Limb (tissue), 2 donors: ENCODE results near the gene XIRP2.
A peak's percentile ranks its signal among the peaks of the same experiment; 100 is the strongest.
"Not testable (repeated sequence)": the region's sequence is repeated elsewhere in the genome, so short reads cannot be mapped to it uniquely, and the experiment has no call there.

Source experiments
- DNase-seq, 2 donors: peaks; one replicate each; pipeline ENCODE4 v3.0.0-alpha.2; 2016; ENCODE audit errors: extremely low spot score in 2 of 2

Gene XIRP2

DNA sequence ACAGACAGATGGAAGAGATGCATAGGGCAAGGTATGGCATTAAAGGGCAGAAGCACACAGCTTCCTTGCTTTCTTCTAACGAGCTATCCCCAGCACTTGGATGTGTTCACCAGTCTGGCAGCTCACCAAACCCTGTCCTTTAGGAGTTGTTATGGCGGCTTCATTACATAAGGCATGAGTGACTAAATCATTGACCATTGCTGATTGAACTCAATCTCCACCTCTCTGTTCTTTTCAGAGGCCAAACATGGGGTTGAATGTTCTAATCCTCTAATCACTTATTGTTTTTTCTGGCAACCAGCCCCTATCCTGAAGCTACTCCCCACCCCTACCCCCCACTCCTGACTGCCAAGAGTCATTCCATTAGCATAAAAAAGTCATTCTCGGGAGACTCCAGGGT, 301.8 kb downstream of the XIRP2 start:
- DNase-seq = no peak

DNA sequence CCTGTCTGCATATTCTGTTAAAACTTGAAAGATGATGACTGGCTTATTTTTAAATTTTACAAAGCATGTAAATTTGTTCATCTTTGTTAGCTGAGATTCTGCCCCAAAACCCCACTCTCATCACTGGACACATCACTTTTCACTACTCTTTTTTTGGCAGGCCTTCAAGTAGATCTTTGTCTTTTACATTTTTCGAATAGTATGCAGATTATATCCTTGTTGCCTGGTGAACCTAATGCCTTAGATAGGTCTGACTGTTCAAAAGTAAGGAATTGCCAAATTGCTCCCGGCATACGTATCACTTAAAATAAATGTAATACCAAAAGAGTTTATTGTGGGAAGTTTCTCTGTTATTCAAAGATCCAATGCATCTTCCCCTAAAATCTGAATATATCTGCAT, 303.3 kb downstream of the XIRP2 start:
- DNase-seq = no peak

DNA sequence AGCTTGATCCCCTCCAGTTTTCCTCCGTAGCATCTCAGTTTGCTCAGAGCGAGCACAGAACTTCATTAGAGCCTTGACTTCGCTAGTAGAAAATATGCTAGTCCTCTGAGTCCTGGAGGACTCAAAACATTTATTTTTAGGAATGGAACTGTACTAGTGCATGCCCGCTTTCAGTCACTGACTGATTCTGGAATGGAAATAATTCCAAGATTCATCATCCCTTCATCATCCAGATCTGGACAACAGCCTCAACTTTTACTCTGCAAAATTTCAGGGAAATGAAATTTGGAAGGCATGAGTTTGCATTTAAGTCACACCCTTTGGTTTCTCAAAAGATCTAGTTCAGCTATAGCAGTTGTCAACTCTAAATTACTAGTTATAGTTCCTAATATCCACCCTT, 304.6 kb downstream of the XIRP2 start:
- DNase-seq = no peak

DNA sequence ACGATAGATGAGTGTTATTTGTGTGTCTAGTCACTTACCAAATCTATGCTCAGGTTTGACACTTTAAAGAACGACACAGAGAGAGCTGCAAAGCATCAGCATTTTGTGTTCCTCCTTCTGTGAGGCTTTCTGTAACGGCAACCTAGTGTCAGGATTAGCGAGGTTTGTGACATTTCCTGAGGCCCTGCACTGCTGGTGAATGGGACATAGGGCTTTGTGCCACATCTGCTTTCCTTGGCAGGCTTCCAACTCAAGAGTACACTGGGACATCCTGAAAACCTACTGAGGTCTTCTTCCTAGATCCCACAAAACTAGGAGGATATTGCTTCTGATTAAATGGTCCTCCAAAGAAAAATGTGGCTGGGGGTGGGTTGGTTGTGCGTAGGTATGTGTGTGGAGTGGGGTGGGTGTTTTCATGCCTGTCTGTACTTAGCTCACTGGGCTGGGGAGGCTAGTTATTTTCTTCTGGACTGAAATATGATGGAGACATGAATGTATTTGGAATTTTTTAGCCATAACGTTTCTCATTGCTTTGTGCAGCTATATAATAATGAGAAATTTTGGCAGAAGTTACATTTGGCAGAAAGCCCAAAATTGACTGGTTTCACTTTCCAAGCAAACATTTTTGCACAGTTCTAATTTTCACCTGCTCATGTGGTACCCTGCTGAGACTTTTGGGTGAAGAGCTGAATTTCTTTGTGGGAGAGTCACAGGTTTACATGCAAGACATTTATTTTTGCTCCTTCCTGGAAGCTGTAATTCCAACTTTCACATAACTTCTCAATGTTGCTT, 308.4 kb downstream of the XIRP2 start:
- peak; percentile 30 to 45 for DNase-seq

DNA sequence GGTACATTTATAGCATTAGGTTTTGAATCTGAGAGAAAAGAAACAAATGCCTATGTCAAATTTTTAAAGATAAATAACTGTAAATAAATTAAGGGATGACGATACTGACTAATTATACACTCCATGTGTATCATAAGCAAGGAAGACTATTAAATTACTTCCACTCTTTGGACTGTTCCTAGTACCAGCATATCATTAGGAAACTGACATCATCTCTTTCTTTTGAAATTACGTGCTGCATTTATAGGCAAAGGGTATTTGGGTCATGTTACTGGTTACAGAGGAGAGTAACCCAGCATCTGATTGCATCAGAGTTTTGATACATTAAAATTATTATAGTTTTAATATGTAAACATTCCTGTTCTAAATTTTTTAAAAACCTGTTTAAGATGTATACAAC, 309.7 kb downstream of the XIRP2 start:
- DNase-seq = no peak

DNA sequence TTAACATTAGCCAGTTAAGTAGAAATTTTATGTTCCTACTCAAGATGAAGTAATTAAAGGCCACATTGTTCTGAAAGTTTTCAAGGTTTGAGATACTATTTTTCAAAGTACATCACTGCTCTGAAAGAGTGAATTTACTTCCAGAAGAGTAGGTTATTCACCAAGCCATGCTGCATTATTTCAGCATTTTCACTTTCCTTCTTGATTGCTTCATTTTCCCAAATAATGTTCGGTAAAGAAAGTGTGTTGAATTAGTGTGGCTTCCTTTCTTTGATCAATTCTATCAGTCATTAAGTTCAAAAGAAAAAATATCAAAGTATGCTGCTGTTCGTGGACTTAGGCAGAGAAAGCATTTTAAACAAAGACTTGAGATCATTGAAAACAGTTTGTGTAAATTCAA, 310.3 kb downstream of the XIRP2 start:
- DNase-seq = no peak

DNA sequence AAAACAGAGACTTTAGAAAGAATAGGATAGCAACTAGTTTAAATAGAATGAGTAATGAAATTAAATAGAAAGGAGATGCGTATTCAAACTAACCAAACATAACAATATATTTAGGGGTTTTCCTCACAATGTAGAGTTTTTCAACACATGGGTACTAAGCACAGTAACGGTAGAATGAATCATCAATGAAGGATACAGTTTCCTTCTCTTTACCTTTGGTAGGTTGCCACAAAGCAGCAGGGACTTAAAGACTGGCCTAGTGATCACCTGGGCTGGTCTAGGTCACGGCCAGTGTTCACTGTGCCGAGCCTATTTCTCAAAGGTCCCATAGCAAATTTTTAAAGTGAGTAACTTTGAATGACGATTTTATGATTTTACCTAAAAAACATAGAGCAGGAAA, 311.7 kb downstream of the XIRP2 start:
- DNase-seq = no peak

DNA sequence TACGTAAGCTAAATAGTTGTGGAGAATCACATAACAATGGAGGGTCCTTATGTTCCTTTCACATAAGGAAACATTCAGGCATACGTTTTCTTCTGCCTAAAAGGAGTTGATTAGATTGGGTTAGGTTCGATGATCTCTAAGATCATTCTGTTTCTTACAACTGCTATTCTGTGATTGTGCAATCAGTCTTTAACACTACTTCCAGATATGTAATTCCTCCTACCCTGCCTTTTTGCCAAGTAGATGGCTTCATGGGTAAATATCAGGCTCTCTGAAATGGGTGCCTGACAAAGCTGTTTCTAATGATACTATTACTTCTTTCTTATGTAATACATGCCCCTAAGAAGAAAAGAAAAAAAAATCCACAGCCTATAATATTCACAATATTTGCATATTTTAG, 321.5 kb downstream of the XIRP2 start:
- no peak for DNase-seq

DNA sequence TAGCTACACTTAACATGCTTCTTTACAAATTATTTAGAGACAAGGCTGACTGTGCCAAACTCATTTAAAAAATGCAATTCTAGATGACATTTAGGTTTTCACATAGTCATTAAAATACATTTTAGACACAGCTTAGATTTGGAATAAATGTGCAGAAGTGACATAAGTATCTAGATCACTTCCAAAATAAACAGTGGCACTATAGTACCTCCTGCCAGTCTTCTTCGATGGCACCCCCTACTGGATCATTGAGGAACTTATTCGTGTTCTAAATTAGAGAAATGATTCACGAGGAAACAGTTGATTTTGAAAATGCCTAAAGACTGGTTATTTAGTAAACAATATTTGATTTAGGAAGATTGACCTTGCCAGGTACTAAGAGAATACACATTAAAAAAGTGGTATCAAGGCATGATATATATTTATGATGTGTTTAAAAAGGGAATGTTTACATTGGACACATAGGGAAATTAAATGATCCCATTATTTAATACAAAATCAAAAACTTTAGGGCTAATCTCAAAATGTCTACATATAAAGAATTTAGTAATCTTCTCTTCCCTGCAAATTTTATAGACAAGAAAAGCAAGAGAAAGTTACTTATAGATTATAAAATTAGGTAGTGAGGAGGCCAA, 323.9 kb downstream of the XIRP2 start:
- peak in 1 of 2 donors; percentile 66 for DNase-seq

DNA sequence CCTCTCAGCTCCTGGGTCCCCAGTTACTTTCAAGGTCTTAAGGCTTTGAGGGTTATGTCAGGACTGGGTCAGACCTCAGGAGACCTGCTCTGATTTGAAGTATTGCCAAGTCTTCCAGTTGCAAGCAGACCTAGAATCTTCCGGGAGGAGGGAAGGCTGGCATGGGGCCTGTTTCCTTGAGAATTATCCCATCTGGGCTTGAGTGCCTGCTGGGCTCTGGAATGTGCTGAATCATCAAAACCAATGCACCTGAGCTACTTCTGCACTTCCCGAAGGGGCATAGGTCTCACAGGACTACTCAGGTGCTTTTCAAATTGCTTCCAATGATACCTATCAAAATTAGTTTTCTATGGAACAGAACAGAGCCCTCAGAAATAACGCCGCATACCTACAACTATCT, 327.3 kb downstream of the XIRP2 start:
- no peak for DNase-seq

DNA sequence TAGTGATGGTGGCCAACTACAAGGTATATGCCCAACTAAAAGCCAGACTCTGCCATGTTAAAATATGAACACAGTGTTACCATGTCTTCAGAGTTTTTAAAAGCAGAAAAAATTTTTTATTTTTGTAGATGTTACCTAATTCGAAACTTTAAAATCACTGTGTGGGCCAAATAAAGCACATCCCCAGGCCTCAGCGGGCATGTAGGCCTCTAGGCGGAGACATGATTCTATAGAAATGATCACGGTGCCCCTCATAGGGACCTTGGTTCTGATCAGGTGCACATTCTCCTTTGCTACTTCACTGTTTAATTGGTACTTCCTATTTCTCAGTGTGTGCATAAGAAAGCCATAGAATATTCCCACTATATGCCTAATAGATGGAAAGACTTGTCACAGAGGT, 349.2 kb downstream of the XIRP2 start:
- no peak for DNase-seq

DNA sequence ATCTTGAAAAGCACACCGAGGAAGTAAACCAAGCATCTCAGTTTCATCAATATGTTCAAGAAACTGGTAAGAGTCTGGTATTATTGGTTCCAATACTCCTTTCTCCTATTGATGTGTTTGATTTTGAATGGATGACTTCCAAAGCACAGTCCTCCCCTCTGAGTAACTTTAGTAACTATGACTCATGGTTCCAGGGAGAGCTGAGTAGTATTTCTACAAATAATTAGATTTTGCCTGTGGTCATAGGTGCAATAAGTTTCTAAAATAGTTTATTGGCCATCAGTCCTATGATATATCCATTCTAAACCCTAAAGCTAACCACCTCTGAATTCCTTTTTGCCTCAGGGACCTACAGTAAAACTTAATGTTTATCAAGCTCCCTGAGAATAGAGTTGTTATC, 352.4 kb downstream of the XIRP2 start:
- DNase-seq = no peak

DNA sequence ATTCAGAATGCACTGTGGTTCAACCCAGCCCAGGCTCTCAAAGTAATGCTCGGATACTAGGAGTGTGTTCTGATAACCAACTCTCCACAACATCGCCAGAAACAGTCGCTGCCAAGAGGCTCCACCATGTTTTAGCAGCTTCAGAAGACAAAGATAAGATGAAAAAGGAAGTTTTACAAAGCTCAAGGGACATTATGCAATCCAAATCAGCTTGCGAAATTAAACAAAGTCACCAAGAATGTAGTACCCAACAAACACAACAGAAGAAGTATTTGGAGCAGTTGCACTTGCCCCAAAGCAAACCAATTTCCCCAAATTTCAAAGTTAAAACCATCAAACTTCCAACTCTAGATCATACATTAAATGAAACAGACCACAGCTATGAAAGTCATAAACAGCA, 360.9 kb downstream of the XIRP2 start:
- DNase-seq = no peak

DNA sequence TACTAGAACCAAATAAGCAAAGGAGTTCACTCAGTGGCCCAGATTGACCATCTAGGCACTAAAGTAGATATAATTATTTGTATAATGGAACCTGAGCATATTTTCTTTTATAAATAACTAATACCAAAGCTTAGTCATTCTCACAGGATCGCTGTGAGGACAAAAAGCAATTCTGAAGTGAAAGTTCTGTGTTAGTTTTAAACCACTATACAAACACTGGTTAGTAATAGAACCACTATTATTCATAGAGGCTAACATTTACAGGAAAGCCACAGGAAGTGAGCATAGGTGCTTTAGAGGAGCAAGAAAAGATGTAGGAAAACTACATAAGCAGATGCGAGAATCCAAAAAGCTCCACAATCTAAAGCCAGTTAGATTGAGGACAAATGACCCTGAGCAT, 364.7 kb downstream of the XIRP2 start:
- DNase-seq = no peak

DNA sequence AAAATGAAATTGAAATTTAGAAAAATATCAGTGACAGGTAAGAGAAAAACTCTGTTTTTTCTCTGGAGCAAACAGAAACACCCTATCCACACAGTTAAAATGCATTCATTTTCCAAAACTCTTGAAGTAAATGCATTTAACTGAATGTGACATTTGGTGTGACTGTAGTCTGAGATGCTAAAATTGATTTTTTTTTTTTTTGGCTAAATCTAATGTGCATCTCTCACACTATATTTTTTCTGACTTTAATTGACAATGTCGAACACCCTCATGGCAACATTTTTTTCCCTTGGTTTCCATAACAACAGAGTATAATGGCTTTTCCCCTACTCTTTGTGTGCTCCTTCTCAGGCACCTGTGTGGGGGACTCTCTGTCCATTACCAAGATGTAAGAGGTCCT, 366.4 kb downstream of the XIRP2 start:
- DNase-seq = no peak

DNA sequence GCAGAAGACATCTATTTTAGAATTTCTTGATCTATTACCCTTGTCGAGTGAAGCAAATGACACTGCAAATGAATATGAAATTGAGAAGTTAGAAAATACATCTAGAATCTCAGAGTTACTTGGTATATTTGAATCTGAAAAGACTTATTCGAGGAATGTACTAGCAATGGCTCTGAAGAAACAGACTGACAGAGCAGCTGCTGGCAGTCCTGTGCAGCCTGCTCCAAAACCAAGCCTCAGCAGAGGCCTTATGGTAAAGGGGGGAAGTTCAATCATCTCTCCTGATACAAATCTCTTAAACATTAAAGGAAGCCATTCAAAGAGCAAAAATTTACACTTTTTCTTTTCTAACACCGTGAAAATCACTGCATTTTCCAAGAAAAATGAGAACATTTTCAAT, 370.4 kb downstream of the XIRP2 start:
- DNase-seq = no peak

DNA sequence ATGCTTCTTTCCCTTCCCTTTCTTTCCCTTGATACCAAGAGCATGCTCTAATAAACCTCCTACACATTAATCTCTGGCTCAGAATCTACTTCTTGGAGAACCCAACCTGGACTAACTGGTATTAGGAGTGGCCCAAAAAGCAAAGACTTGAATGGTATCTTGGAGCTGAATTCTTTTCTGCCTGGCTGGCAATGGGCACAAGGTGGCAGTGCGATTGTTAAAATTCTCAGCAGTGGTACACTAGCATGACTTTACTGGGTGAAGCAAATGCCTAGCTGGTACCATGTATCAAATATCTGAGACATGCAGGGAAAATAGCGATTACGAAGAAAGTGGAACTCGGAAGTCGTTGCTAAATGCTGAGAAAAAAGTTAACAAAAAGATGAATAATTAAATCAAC, 376.1 kb downstream of the XIRP2 start:
- DNase-seq = no peak

DNA sequence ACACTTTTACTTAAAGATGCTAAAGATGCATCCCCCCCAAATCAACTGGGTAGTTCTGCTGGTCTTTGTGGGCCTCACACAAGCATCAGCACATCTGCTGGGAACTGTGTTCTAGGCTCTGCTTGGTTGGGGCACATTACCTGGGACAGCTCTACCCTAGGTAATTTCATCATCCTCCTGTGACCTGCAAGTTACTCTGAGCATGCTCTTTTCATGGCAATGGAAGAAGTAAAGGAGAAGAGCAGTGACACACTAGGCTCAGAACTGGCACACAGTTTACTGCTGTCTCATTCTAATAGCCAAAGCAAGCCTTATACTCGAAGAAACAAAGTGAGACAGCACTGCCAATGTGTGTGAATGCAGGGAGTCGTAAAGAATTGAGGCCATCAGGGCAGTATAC, 376.7 kb downstream of the XIRP2 start:
- DNase-seq = no peak

DNA sequence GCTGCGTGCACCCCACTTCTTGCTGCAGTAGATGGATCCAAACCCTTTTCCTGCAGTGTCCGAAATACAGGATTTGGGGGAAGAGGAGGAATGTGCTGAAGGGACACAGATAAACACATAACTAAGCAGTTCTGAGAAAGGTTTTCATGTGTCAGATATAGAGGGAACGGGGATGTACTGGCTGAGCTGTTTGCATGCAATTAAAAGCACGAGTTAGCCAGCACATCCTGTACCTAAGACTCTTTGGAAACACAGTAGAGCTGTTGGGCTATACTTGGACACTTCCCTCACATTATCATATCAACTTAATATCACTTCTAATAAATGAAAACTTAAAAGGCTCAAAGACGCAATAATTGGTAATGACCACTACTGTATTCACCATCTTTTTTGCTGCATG, 377.4 kb downstream of the XIRP2 start:
- no peak for DNase-seq

DNA sequence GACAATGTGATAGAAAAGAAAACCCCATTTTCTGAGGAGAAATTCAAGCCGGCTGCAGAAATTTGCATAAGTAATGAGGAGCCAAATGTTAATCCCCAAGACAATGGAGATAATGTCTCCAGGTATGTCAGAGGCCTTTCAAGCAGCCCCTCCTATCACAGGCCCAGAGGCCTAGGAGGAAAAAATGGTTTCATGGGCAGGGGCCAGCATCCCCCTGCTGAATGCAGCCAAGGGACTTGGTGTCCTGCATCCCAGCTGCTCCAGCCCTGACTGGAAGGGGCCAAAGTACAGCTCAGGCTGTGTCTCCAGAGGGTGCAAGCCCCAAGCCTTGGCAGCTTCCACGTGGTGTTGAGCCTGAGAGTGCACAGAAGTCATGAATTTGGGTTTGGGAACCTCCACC, 380.0 kb downstream of the XIRP2 start:
- not testable (repeated sequence) for DNase-seq

DNA sequence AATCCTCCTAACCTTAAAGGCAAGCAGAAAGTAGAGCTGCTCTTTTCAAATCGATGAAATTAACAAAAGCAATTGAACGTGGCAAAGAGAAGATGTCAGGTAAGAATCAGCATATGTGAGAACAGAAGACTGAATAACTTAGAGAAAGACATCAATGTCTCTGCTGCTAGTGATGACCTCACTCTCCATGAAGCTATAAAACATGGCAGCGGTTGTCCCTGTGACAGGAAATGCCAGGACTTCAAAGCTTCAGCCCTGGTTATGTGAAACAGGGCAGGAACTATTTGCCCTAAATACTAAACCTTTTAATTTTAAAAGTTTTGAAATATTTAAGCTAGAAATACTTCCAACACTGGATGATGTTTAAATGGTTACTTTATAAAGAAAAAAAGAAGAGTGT, 383.7 kb downstream of the XIRP2 start:
- DNase-seq = no peak

DNA sequence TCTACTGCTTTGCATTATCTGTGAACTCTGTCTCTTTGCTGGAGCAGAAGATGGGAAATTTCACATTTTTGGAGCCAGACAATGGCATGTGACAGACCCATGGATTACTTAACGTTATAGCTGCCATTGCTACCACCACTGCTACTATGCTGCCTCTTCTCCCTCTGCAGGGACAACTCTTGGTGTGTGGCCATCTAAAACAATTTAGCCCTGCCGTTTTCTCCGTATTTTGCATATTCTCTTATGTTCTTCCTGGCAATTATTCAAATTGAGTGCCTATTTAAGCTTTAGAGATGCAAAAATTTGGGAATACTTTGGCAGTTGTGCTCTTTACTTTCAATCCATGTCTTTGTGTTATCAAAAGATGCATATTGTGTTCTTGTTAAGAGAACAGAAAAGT, 386.8 kb downstream of the XIRP2 start:
- no peak for DNase-seq

DNA sequence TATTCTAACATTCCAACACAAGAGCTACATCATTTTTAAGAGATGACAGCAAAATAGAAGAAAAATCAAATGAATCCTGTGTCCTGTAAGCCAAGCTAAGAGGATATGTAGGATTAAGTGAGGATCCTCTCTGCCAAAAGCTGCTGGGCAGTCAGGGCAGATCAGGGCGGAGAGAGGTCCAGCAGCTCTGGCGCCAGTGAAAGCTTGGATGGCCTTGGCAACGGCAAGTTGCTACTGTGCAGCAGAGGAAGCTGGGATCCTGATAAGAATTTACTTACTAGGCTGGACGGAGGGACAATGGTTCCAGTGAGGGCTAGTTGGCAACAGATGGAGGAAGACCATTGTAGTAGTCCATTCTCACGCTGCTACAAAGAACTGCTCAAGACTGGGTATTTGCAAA, 391.5 kb downstream of the XIRP2 start:
- no peak for DNase-seq
